K562 (cell line): ENCODE data around the gene FAM111B. TPM values are rescaled to one million over a fixed set of nuclear protein-coding genes. Genes with fewer than 3 reads are reported as not detected.
"Not testable (repeated sequence)": the region's sequence is repeated elsewhere in the genome, so short reads cannot be mapped to it uniquely, and the experiment has no call there.

Source experiments
- ATAC-seq: fragments of 200-7000 bp; cut with Tn5 transposase; 3 replicates; pipeline ENCODE4 v1.9.1; 2020; ENCODE audit warnings: moderate library complexity
- BruUV-seq: library from RNA; stranded (reverse); fragments of 400-500 nt; replicated peaks from 2 replicates; lab custom pipeline; 2021; lab: Mats Ljungman, UMichigan
- CTCF ChIA-PET: fragments of 300-600 bp; formaldehyde crosslinking; extraction: SDS; loops from one replicate; lab custom pipeline; 2021; ENCODE audit warnings: low intra/inter-chr PET ratio; lab: Yijun Ruan, JAX
- POLR2A ChIA-PET: fragments of 300-600, 350-650 bp; sonication (Branson Sonifier 250); formaldehyde crosslinking; extraction: SDS; loops from one replicate; lab custom pipeline; 2021; ENCODE audit warnings: antibody characterized with exemption, inconsistent platforms; lab: Yijun Ruan, JAX
- DNase-seq, 4 experiments: peaks; one replicate each; pipeline versions ENCODE4 v3.0.0 to v3.0.0-alpha.2; 2011 to 2018; ENCODE audit warnings: low spot score in 3 of 4, mixed read lengths in 3 of 4; ENCODE audit errors: extremely low read depth in 1 of 4
- FAIRE-seq: peaks from 2 replicates; lab custom pipeline; 2011; peaks lifted over from hg19 to GRCh38; lab: Jason Lieb, UNC
- H2AFZ ChIP-seq: 2 replicates; pipeline ENCODE4 v1.6.0; 2011; ENCODE audit warnings: low read depth, low read length, control low read depth, inconsistent platforms
- H3K27ac ChIP-seq: fragments of 200-600 bp; 3 replicates; pipeline ENCODE4 v1.8.0; 2011; ENCODE audit warnings: low read depth, mild to moderate bottlenecking, control low read depth, inconsistent platforms, low read length, moderate library complexity, mixed read lengths; ENCODE audit errors: extremely low read depth
- H3K27me3 ChIP-seq, 2 experiments: fragments of 300-600 bp in 1 of 2; 2 replicates in 1 of 2; 3 replicates in 1 of 2; pipeline versions ENCODE4 v1.6.0 to v1.8.0; 2011; ENCODE audit warnings: inconsistent platforms in 2 of 2, low read length in 2 of 2, mild to moderate bottlenecking in 1 of 2, mixed read lengths in 1 of 2, moderate library complexity in 1 of 2; ENCODE audit not compliant: control insufficient read depth in 2 of 2, insufficient read depth in 2 of 2
- H3K36me3 ChIP-seq: fragments of 300-600 bp; 3 replicates; pipeline ENCODE4 v1.8.0; 2011; ENCODE audit warnings: mild to moderate bottlenecking, low read length, inconsistent platforms; ENCODE audit not compliant: control insufficient read depth, insufficient read depth
- H3K4me1 ChIP-seq, 2 experiments: fragments of 200-600 bp in 1 of 2; replicated peaks in 1 of 2; 2 replicates in 1 of 2; 3 replicates in 1 of 2; pipeline versions ENCODE4 v1.5.1 to v1.8.0; 2011; ENCODE audit warnings: inconsistent platforms in 2 of 2, low read length in 2 of 2, mild to moderate bottlenecking in 1 of 2, mixed read lengths in 1 of 2, moderate library complexity in 1 of 2; ENCODE audit not compliant: control insufficient read depth in 2 of 2, insufficient read depth in 2 of 2
- H3K4me2 ChIP-seq: 2 replicates; pipeline ENCODE4 v1.6.1; 2011; ENCODE audit warnings: low read length, control low read depth, inconsistent platforms, mixed read lengths; ENCODE audit not compliant: insufficient read depth
- H3K4me3 ChIP-seq: fragments of 200-600 bp; sonication (generic), shearing (Covaris generic); 2 replicates; pipeline ENCODE4 v1.5.1; 2016; ENCODE audit warnings: control low read depth, inconsistent platforms
- H3K79me2 ChIP-seq: fragments of 200-600 bp; 3 replicates; pipeline ENCODE4 v1.8.0; 2011; ENCODE audit warnings: low read length, inconsistent platforms; ENCODE audit not compliant: control insufficient read depth, insufficient read depth
- H3K9ac ChIP-seq, 2 experiments: 2 replicates each; pipeline versions ENCODE4 v1.6.0 to v1.6.1; 2011; ENCODE audit warnings: low read depth in 2 of 2, low read length in 2 of 2, control low read depth in 1 of 2, inconsistent platforms in 1 of 2, mild to moderate bottlenecking in 1 of 2, mixed read lengths in 1 of 2; ENCODE audit not compliant: insufficient read depth in 1 of 2
- H3K9me1 ChIP-seq: one replicate; pipeline ENCODE4 v1.6.0; 2011; ENCODE audit warnings: inconsistent platforms, mild to moderate bottlenecking, low read length, moderate library complexity; ENCODE audit not compliant: control insufficient read depth, insufficient read depth
- H3K9me3 ChIP-seq: replicated peaks from 2 replicates; pipeline ENCODE4 v1.5.1; 2011; ENCODE audit warnings: low read depth, low read length, inconsistent platforms; ENCODE audit not compliant: control insufficient read depth, insufficient read depth
- H4K20me1 ChIP-seq: replicated peaks from 2 replicates; pipeline ENCODE4 v1.6.1; 2011; ENCODE audit warnings: low read length, inconsistent platforms, mixed read lengths; ENCODE audit not compliant: control insufficient read depth, insufficient read depth
- CLOCK ChIP-seq: fragments of 250-450 bp; sonication (Bioruptor Pico); IDR thresholded peaks from 2 replicates; pipeline ENCODE4 v1.4.0; 2020; ENCODE audit warnings: mild to moderate bottlenecking, moderate library complexity, borderline replicate concordance
- E2F6 ChIP-seq, 2 experiments: IDR thresholded peaks; 2 replicates each; pipeline ENCODE4 v1.6.1; 2011; ENCODE audit warnings: borderline replicate concordance in 1 of 2, control low read depth in 1 of 2, low read depth in 1 of 2, low read length in 1 of 2, mild to moderate bottlenecking in 1 of 2, mixed read lengths in 1 of 2, moderate library complexity in 1 of 2; ENCODE audit not compliant: insufficient read depth in 1 of 2, insufficient read length in 1 of 2, poor library complexity in 1 of 2, severe bottlenecking in 1 of 2; ENCODE audit errors: extremely low read depth in 1 of 2
- IFI16 ChIP-seq: fragments of 250-450 bp; sonication (Bioruptor Pico); IDR thresholded peaks from 2 replicates; pipeline ENCODE4 v2.1.2; 2022; ENCODE audit warnings: mild to moderate bottlenecking, inconsistent platforms
- TEAD2 ChIP-seq: fragments of 450-650 bp; IDR thresholded peaks from 2 replicates; pipeline ENCODE4 v1.6.1; 2016; ENCODE audit warnings: missing genetic modification characterization, control low read depth, missing compliant biosample characterization
- WGBS: fragments of 100-300 bp; shearing (Covaris generic); methylation state at CpG from one replicate; pipeline ENCODE4 v1.1.6; 2016; ENCODE audit warnings: low coverage, mixed read lengths; ENCODE audit not compliant: insufficient coverage; ENCODE audit errors: missing lambda C conversion rate; 5-methylcytosine and 5-hydroxymethylcytosine counted together
- in situ Hi-C: fragments of 300-500 bp; cut with MboI; formaldehyde crosslinking; loops from 4 replicates; pipeline ENCODE4 v1.15.0; 2018; ENCODE audit warnings: inconsistent platforms, mixed read lengths
- intact Hi-C: fragments of 100-400 bp; cut with micrococcal nuclease; formaldehyde crosslinking; loops from 2 replicates; pipeline ENCODE4 v1.14.2; 2022
- polyA plus RNA-seq, 8 experiments: library from polyadenylated mRNA; depleted of rRNA in 4 of 8; stranded (reverse) in 5 of 8; unstranded in 3 of 8; fragments of >200 nt; fragmentation: Nextera tagmentation in 2 of 8; fragmentation: Illumina TruSeq in 1 of 8; extraction: Ambion mirVana in 2 of 8; extraction: Trizol in 1 of 8; gene quantifications; 2 replicates each; pipeline versions ENCODE4 v1.2.1 to v1.2.3, GENCODE V29; 2011 to 2014; ENCODE audit warnings: inconsistent platforms in 1 of 8, missing spikeins in 1 of 8
- total RNA-seq, 7 experiments: library from RNA; depleted of rRNA in 6 of 7; stranded (reverse); fragments of >200 nt in 6 of 7; fragmentation: Illumina TruSeq in 2 of 7; extraction: Trizol in 2 of 7; gene quantifications; 2 replicates each; pipeline versions ENCODE4 v1.2.1 to v1.2.3, GENCODE V29; 2011 to 2021; ENCODE audit warnings: low replicate concordance in 1 of 7

Gene FAM111B
- total and polyA plus RNA-seq, 9 of the 15 experiments (the other 6 are each of a cell fraction or from before 2014, with no cell fraction given) = 0.01 to 0.33 (median 0.06) TPM; not detected in 5

- TF ChIP-seq E2F6 (IDR thresholded peaks at IDR 0.05; ENCODE audit: borderline replicate concordance in 1 of 2, extremely low read depth in 1 of 2, insufficient read depth in 1 of 2, insufficient read length in 1 of 2, low read depth in 1 of 2, low read length in 1 of 2, poor library complexity in 1 of 2, severe bottlenecking in 1 of 2) (peak in 1 of 2 experiments; percentile 55), TEAD2 (no peak), IFI16 (no peak), CLOCK (CRISPR knock-in tag) (no peak)
Observed at GRCh38 chr11:59102259-59102765, 4.7 kb upstream of the FAM111B start (continued).

- H4K20me1 ChIP-seq, H3K36me3 ChIP-seq, H3K4me2 ChIP-seq, BruUV-seq, H3K9me3 ChIP-seq, FAIRE-seq, in situ Hi-C loops, CTCF ChIA-PET, H3K4me3 ChIP-seq, H3K4me1 ChIP-seq, H3K79me2 ChIP-seq, H3K27ac ChIP-seq, DNase-seq, H2AFZ ChIP-seq, H3K9me1 ChIP-seq, H3K9ac ChIP-seq, ATAC-seq, intact Hi-C loops: not testable (repeated sequence)
- peaks cover 2 to 17% of the 10 kb centered on the region in 2 experiments; a peak in 3 of 5 replicates for H3K27me3 ChIP-seq
- POLR2A ChIA-PET = interaction anchor here (0.7 kb wide), 1 partner anchor 27 kb away, joined by 3 read pairs; no protein-coding TSS in a partner anchor
- 2% methylated on average over 10 of the region's 10 CpGs for WGBS
Observed at GRCh38 chr11:59107721-59108120, 684 bp downstream of the FAM111B start.
